K562 (cell line): ENCODE data around the gene MIEF1.

Source experiments
- HDAC6 ChIP-seq: IDR thresholded peaks from 2 replicates; pipeline ENCODE4 v1.6.1; 2012; ENCODE audit warnings: low read depth, mild to moderate bottlenecking, control low read depth, inconsistent platforms, low read length, moderate library complexity
- KAT8 ChIP-seq: fragments of 450-650 bp; IDR thresholded peaks from 2 replicates; pipeline ENCODE4 v1.6.1; 2016; ENCODE audit warnings: low read depth, mild to moderate bottlenecking
- POLR2AphosphoS5 ChIP-seq: IDR thresholded peaks from 2 replicates; pipeline ENCODE4 v1.6.1; 2011; ENCODE audit warnings: mild to moderate bottlenecking, low read depth, low read length, moderate library complexity; ENCODE audit not compliant: control insufficient read depth, insufficient read depth
- TAF15 ChIP-seq: fragments of 200-400 bp; formaldehyde crosslinking; IDR thresholded peaks from 2 replicates; pipeline ENCODE4 v1.6.1; 2017; ENCODE audit warnings: mild to moderate bottlenecking, low read depth, low read length, moderate library complexity
- XRCC5 ChIP-seq: fragments of 200-400 bp; formaldehyde crosslinking; IDR thresholded peaks from 2 replicates; pipeline ENCODE4 v1.6.1; 2017; ENCODE audit warnings: low read depth, mild to moderate bottlenecking, low read length
- ZNF778 ChIP-seq: fragments of 450-650 bp; formaldehyde crosslinking; IDR thresholded peaks from 2 replicates; pipeline ENCODE4 v1.4.0; 2020; ENCODE audit warnings: mild to moderate bottlenecking, moderate library complexity
- TF ChIP-seq, protein P1 (sequence below): fragments of 250-450 bp; sonication (Bioruptor Pico); IDR thresholded peaks from 2 replicates; pipeline ENCODE4 v1.8.0; 2021; ENCODE audit warnings: moderate library complexity, mild to moderate bottlenecking, inconsistent platforms
- TF ChIP-seq, protein P2 (sequence below), 3 experiments: IDR thresholded peaks in 2 of 3; conservative IDR thresholded peaks in 1 of 3; 2 replicates each; pipeline ENCODE4 v1.5.1; 2011 to 2012; ENCODE audit warnings: low read length in 3 of 3, mild to moderate bottlenecking in 3 of 3, control low read depth in 2 of 3, improper control_type of control experiment in 1 of 3, inconsistent platforms in 1 of 3, low read depth in 1 of 3, mixed read lengths in 1 of 3, moderate library complexity in 1 of 3; ENCODE audit not compliant: insufficient read depth in 2 of 3

DNA sequence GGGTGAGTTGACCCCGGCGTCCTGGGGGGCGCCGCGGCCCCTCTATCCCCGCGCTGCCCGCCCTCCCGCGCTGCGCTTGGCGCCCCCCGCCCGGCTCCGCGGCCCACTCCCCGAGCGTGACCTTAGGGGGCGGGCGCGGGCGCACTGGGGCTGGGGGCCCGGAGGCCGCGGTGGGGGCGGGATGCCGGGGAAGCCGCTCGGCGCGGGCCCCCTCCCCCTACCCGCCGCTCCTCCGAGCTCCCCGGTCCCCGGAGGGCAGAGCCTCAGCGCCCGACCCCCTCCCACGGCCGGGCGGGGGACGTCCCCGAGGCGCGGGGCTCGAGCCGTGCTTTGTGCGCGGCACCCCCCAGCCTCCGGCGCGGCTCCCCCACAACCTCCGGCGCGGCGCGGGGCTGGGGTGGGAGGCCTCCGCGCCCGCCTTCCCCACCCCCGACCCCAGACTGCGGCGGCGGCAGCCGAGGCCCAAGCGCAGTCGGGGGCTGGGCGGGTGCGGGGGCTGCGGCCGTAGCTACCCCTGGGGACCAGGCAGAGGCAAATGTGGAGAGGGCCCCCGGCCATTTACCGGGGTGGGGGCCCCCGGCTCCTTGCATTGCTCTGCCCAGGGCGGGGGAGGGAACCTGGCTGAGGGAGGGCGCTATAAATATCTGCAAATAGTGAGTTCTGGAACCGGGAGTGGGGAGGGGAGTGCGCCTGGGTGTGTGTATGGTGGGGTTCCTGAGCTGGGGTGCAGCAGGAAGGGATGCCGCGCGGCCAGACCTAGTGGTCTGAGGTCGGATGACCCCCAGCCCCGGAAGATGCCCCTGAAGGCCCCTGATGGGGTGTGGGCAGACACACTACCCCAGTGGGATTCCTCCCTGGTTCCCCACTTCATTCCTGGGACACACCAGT, 44.3 kb upstream of the MIEF1 start:
- TF ChIP-seq, protein P1, sequence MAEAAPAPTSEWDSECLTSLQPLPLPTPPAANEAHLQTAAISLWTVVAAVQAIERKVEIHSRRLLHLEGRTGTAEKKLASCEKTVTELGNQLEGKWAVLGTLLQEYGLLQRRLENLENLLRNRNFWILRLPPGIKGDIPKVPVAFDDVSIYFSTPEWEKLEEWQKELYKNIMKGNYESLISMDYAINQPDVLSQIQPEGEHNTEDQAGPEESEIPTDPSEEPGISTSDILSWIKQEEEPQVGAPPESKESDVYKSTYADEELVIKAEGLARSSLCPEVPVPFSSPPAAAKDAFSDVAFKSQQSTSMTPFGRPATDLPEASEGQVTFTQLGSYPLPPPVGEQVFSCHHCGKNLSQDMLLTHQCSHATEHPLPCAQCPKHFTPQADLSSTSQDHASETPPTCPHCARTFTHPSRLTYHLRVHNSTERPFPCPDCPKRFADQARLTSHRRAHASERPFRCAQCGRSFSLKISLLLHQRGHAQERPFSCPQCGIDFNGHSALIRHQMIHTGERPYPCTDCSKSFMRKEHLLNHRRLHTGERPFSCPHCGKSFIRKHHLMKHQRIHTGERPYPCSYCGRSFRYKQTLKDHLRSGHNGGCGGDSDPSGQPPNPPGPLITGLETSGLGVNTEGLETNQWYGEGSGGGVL, result no peak
- no peak for TF ChIP-seq ZNF778 (CRISPR knock-in tag)
- TF ChIP-seq XRCC5, result no peak
- TF ChIP-seq POLR2AphosphoS5, result no peak
- TF ChIP-seq KAT8, result no peak
- no peak for TF ChIP-seq HDAC6
- TF ChIP-seq, protein P2, sequence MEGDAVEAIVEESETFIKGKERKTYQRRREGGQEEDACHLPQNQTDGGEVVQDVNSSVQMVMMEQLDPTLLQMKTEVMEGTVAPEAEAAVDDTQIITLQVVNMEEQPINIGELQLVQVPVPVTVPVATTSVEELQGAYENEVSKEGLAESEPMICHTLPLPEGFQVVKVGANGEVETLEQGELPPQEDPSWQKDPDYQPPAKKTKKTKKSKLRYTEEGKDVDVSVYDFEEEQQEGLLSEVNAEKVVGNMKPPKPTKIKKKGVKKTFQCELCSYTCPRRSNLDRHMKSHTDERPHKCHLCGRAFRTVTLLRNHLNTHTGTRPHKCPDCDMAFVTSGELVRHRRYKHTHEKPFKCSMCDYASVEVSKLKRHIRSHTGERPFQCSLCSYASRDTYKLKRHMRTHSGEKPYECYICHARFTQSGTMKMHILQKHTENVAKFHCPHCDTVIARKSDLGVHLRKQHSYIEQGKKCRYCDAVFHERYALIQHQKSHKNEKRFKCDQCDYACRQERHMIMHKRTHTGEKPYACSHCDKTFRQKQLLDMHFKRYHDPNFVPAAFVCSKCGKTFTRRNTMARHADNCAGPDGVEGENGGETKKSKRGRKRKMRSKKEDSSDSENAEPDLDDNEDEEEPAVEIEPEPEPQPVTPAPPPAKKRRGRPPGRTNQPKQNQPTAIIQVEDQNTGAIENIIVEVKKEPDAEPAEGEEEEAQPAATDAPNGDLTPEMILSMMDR (IDR thresholded peaks at IDR 0.05 in 2 of 3, conservative IDR thresholded peaks at IDR 0.05 in 1 of 3; ENCODE audit: insufficient read depth in 2 of 3, low read depth in 1 of 3, low read length in 3 of 3), result no peak
- no peak for TF ChIP-seq TAF15
